ENCODE measurements around the gene SPATA31C1.

GRCh38 chr9:87872079-87872624 is 45.6 kb upstream of the SPATA31C1 start:
- no peak for TF ChIP-seq CTCF (IDR thresholded peaks at IDR 0.05; ENCODE audit: borderline replicate concordance, extremely low read depth, low read length, poor library complexity, severe bottlenecking)
- no peak for TF ChIP-seq EZH2 (IDR thresholded peaks at IDR 0.05; ENCODE audit: borderline replicate concordance, low read depth, low read length, severe bottlenecking)
